Measurements from ENCODE around the gene IFT74.

GRCh38 chr9:27073841-27074728, 117.9 kb downstream of the IFT74 start:
- TF ChIP-seq CTCF (IDR thresholded peaks at IDR 0.05; ENCODE audit: low read depth, low read length), result no peak
- no peak for TF ChIP-seq EZH2phosphoT487 (IDR thresholded peaks at IDR 0.05; ENCODE audit: low read depth)

All from OCI-LY3 (cell line).